Erythroblast (primary cell): ENCODE data around the gene PAFAH1B2.

Source experiments
- GATA1 ChIP-seq: IDR thresholded peaks from 2 replicates; pipeline ENCODE4 v1.6.1; 2011; ENCODE audit warnings: low read depth, mild to moderate bottlenecking, control low read depth, low read length, moderate library complexity
- POLR2A ChIP-seq: IDR thresholded peaks from 2 replicates; pipeline ENCODE4 v1.6.1; 2011; ENCODE audit warnings: mild to moderate bottlenecking, low read length

- no peak for TF ChIP-seq POLR2A
- no peak for TF ChIP-seq GATA1
Observed at GRCh38 chr11:117100556-117100955, 43.5 kb upstream of the PAFAH1B2 start.
